Urinary bladder (tissue), 4 donors: ENCODE data around the gene IL25. TPM values are rescaled to one million over a fixed set of nuclear protein-coding genes. Genes with fewer than 3 reads are reported as not detected.

Experiments
- DNase-seq: peaks from one replicate; pipeline ENCODE4 v3.0.0-alpha.2; 2015; ENCODE audit errors: extremely low spot score
- H3K27ac ChIP-seq: one replicate; pipeline ENCODE4 v1.5.1; 2013; ENCODE audit warnings: low read depth, mild to moderate bottlenecking, moderate library complexity
- H3K36me3 ChIP-seq: one replicate; pipeline ENCODE4 v1.6.1; 2013; ENCODE audit warnings: mild to moderate bottlenecking, moderate library complexity; ENCODE audit not compliant: insufficient read depth
- H3K4me1 ChIP-seq: one replicate; pipeline ENCODE4 v1.6.1; 2013; ENCODE audit warnings: mild to moderate bottlenecking, moderate library complexity; ENCODE audit not compliant: insufficient read depth
- H3K4me3 ChIP-seq: one replicate; pipeline ENCODE4 v1.5.1; 2013; ENCODE audit warnings: low read depth, low read length
- WGBS: extraction: QIAGEN DNeasy Blood & Tissue Kit; methylation state at CpG from one replicate; pipeline ENCODE4 v1.1.7; 2013; 5-methylcytosine and 5-hydroxymethylcytosine counted together
- polyA plus RNA-seq: library from polyadenylated mRNA; stranded (reverse); fragments of 200-250 nt; gene quantifications from one replicate; pipeline ENCODE4 v1.2.3, GENCODE V29; 2013
- total RNA-seq: library from RNA; depleted of rRNA; stranded (reverse); fragments of >200 nt; gene quantifications from one replicate; pipeline ENCODE4 v1.2.3, GENCODE V29; 2014
- donor health status: healthy with polysubstance abuse.
- donor health status: healthy.

IL25 gene
- total and polyA plus RNA-seq, 2 donors, result not detected

DNA sequence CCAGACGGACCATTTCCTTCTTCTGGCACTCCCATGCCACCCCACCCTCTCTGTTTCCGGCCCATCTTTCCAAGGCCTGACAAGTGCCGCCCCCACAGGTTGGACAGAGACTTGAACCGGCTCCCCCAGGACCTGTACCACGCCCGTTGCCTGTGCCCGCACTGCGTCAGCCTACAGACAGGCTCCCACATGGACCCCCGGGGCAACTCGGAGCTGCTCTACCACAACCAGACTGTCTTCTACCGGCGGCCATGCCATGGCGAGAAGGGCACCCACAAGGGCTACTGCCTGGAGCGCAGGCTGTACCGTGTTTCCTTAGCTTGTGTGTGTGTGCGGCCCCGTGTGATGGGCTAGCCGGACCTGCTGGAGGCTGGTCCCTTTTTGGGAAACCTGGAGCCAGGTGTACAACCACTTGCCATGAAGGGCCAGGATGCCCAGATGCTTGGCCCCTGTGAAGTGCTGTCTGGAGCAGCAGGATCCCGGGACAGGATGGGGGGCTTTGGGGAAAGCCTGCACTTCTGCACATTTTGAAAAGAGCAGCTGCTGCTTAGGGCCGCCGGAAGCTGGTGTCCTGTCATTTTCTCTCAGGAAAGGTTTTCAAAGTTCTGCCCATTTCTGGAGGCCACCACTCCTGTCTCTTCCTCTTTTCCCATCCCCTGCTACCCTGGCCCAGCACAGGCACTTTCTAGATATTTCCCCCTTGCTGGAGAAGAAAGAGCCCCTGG, 3.1 kb downstream of the IL25 start:
- WGBS, result 88% methylated on average over 21 of the region's 21 CpGs

DNA sequence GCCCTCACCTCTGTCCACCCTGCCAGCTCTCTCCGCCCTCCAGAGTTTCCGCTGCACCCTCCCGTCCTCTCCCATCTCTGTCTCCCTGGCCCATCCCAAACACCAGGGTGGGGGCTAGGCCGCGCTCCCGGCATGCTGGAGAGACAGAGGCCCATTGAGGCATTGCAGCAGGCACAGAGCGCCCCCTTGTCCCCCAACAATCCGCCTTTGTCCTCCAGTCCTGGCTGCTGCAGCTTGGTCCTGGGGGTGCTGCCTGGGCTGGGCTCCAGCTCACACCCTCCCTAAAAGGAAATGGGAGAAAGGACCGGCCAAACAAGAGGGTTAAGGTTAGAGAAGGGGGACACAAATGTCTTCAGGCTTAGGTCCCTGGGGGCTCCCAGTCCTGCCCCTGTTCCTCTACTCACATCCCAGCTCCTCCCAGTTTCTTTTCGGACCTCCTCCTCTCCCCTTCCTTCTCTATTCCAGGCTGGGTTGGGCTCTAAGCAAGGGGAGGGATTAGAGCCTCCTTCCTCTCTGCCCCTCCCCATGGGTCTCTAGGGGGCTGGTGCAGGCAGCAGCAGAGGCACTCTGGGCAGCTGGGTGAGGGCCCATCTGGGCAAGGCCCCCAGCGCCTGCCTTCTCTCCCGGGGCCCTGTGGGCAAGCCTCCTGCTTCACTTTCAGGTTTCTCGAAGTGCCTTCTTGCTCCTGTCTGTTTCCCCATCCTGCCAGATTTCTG, 4.0 kb downstream of the IL25 start, which contains the start of gene CMTM5:
CMTM5 (plus strand) TSS at position 565 of the 716 bp plus-strand sequence. CDS start 206 bp downstream, outside the sequence.
- 32% methylated on average over 13 of the region's 13 CpGs for WGBS
- no peak for DNase-seq

More for the DNA sequence above, 3.1 kb downstream of the IL25 start:
- no peak overlapping the region for H3K4me3 ChIP-seq
- DNase-seq, result no peak
- no peak overlapping the region for H3K27ac ChIP-seq
- H3K4me1 ChIP-seq, result no peaks in the 10 kb centered on the region
- no peaks in the 10 kb centered on the region for H3K36me3 ChIP-seq

DNA sequence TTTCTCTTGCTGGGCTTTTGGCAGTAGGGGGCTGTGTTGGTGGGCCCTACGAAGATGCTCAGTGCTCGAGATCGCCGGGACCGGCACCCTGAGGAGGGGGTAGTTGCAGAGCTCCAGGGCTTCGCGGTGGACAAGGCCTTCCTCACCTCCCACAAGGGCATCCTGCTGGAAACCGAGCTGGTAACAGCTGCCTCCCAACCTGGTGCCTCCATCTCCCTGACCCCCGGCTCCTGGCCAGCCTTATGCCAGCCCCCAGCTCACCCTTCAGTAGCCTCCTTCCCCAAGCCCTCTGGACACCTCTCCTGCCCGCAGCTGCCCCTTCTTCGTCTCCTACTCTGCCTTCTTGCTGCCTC, 4.6 kb downstream of the IL25 start:
- Histone ChIP-seq H3K27ac (no peak overlapping the region), H3K4me1 (no peaks in the 10 kb centered on the region), H3K36me3 (no peaks in the 10 kb centered on the region), H3K4me3 (no peak overlapping the region)
- 44% methylated on average over 11 of the region's 11 CpGs for WGBS
- DNase-seq, result no peak

More for the DNA sequence above, 4.0 kb downstream of the IL25 start, which contains the start of gene CMTM5:
- no peak within 1 kb of the TSS for H3K27ac ChIP-seq
- H3K36me3 ChIP-seq, result no peaks in the 10 kb centered on the region
- no peaks in the 10 kb centered on the region for H3K4me1 ChIP-seq
- H3K4me3 ChIP-seq, result no peak within 1 kb of the TSS

DNA sequence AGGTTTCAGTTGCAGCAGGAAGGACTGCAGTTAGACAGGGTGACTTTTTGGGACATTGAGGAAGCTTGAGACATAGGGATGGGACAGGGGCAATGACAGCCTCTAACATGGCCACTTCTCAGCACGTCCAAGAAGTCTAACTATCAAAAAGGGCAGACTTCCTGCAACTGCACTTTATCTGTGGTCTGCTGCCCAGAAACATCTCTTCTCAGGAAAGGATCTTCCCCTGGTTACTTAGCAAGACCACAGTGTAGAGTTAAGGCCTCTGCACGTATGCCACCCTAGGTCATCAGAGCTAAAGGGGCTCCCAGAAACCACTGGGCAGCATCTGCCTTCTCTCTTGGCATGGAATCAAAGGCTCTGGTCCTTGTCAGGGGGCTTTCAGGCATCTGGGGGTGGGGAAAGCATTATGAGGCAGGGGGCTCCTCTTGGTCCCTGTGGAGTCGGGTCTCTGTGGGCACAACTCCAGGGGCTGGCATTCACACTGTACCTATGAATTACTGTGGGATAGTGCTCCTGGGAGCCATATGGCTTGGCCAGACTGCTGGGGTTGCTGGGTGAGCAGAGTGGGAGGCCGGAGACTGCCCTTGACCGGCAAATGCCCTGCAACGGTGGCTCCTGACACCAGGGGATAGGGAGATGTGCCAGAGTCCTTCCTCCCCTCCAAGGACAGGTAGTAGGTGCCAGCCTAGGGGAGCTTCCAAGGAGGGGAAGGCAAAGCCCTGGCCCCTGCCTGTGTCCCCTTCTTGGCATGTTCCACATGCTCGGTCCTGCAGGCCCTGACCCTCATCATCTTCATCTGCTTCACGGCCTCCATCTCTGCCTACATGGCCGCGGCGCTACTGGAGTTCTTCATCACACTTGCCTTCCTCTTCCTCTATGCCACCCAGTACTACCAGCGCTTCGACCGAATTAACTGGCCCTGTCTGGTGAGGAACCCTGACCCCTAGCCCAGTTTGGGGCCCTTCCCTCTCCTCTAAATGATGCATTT, 5.3 kb downstream of the IL25 start:
- DNase-seq, result no peak
- WGBS, result 88% methylated on average over 14 of the region's 14 CpGs
- Histone ChIP-seq H3K4me1 (no peaks in the 10 kb centered on the region), H3K36me3 (no peaks in the 10 kb centered on the region), H3K27ac (no peak overlapping the region), H3K4me3 (no peak overlapping the region)

DNA sequence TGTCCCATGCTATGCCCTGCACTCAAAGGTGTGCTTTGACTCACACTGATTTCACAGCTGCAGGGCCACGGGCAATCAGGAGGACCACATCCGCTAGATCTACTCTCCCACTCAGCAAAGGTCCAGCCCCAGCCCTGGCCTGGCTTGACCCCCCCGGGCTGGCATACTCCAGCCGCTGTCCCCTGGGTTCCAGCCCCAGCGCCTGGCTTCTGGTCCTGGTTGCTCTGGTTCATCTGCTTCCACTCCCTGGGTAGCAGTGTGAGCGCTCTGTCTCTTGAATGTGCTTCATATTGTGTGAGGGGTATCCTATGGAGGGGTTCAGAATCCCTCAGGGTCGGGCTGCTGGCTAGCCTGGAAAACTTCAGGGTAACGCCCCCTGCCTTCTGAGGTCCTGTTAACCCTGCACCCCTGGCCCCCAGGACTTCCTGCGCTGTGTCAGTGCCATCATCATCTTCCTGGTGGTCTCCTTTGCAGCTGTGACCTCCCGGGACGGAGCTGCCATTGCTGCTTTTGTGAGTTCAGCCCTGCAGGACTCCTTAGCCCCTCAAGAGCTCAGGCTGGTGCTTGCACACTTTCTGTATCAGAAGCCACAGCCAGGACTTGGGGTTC, 6.1 kb downstream of the IL25 start:
- no peaks in the 10 kb centered on the region for H3K36me3 ChIP-seq
- no peaks in the 10 kb centered on the region for H3K4me1 ChIP-seq
- no peak for DNase-seq
- H3K27ac ChIP-seq, result no peak overlapping the region
- 87% methylated on average over 11 of the region's 11 CpGs for WGBS
- H3K4me3 ChIP-seq, result no peak overlapping the region

DNA sequence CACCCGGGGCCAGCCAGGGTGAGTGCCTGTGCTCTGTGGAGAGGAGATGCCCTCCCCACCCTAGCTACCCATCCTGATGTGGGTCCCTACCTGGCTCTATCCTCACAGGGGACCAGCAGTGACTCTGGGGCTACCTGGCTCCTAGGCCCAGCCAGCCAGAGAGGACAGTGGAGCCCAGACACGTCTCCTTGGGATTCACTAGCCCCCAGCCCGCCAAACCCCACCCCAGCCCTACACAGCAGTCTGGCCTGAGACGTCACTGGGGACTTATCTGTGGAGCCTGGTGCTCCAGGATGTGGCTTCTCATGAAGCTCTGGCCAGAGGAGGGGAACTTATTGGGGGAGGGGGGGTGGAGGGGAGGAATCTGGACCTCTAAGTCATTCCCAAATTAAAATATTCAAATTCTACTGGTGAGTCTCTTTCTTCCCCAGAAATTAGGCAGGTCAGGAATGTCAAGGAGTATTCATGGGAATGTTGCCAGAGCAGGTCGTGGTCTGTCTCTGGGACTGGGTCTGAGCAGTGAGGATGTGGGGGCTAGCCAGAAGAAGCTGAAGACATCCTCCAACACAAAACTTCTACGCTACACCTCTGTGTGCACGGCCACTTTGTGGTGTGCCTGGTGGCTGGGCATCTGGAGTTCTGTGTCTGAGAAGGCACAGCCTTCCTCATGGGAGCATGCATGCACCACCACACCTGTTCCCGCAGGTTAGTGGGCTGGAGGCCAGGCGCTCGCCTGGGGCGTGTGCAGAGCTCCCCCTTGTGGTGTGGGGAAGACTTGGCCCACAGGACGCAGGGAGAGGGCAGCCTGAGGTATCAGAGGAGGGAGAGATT, 7.0 kb downstream of the IL25 start:
- Histone ChIP-seq H3K27ac (no peak overlapping the region), H3K36me3 (no peaks in the 10 kb centered on the region), H3K4me3 (no peak overlapping the region), H3K4me1 (no peaks in the 10 kb centered on the region)
- whole genome bisulfite sequencing, result 41% methylated on average over 12 of the region's 12 CpGs
- DNase-seq, result no peak

DNA sequence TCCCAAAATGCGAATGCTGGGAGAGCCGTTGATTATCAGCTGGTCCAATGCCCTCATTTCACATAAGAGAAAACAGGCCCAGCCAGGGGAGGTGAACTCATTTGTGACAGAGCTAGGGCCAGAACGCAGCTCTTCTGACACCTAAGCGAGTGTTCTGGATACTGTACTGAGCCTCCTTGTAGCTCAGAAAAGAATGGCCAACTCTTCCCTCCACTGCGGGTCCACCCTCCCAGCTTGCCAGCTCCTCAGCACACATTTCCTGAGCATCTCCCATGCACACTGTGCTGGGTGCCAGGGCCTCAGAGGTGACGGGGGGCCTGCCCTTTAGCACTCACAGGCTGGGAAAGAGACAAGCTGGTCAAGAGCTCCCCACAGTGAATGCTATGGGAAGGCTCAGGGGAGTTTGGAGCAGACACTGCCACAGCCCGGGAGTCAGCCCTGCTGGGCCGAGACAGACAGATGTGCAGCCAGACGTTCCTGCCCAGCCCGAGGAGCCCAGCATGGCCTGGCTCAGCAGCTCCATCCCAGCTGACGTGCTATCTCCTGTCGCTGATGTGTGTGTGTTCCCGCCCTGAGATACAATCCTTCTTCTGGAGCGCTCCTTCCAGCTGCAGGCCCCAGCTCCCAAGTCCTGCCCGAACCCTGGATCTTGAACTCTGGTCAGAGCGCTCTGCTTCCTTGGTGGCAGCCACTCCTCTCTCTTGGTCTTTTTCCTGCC, 7.7 kb downstream of the IL25 start:
- Histone ChIP-seq H3K4me3 (no peak overlapping the region), H3K36me3 (no peaks in the 10 kb centered on the region), H3K4me1 (no peaks in the 10 kb centered on the region), H3K27ac (no peak overlapping the region)
- no peak for DNase-seq
- WGBS, result 51% methylated on average over 16 of the region's 16 CpGs

DNA sequence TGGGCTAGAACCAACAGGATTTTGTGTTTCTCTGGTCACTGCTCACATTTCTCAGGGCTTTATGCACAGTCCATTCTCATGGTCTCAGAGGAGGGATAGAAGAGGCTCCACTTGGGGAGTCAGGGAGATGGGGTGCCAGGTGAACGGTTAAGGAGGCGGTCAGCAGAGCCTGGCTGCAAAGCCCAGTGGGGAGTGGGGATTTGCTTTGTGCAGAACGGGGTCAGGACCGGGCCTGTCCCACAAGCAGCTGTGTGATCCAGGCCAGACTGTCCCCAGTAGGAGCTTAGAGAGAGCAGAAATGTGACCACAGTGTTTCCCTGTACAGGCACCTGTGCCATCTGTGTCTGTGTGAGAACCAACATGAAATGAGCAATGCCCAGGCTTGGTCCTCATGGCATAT, 8.4 kb downstream of the IL25 start:
- Histone ChIP-seq H3K36me3 (no peaks in the 10 kb centered on the region), H3K27ac (no peak overlapping the region), H3K4me1 (no peaks in the 10 kb centered on the region), H3K4me3 (no peak overlapping the region)
- DNase-seq, result no peak
- 77% methylated on average over 4 of the region's 4 CpGs for WGBS

DNA sequence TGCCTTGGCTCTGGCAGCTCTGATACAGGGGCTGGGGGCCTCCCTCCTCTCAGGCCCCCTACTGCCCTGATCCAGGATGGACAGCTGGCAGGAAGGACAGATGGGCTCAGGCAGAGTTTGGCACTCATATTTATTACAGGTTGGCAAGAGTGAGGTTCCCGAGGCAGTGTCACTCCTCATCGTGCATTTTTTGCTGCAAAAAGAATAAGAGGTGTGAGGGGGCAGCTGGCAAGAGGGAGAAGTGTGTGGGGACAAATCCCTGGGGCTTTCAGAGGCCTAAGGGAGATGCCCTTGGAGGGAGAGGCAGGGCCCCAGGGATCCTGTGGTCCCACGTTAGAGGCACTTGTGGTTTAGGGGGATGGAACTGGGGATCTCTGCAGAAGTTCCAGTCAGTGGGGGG, 9.3 kb downstream of the IL25 start:
- Histone ChIP-seq H3K27ac (no peak overlapping the region), H3K4me3 (no peak overlapping the region), H3K4me1 (no peaks in the 10 kb centered on the region), H3K36me3 (no peaks in the 10 kb centered on the region)
- WGBS, result 60% methylated on average over 3 of the region's 3 CpGs
- DNase-seq, result no peak

DNA sequence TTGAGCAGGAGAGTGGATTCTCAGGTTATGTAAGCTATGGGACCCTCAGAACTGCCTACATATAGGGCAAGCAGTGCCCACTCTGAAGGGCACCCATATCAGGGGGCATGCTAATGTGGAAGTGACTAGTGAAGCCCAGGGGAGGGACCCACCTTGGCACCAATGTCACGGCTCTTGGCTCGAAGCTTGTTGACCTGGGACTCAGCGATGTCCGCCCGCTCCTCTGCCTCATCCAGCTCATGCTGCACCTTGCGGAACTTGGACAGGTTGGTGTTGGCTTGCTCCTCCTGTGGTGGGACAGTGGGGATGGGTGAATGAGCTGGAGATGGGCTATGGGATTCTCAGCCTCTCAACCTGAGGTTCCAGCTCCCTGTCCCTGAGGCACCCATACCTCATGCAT, 9.7 kb downstream of the IL25 start:
- Histone ChIP-seq H3K27ac (no peak overlapping the region), H3K36me3 (no peaks in the 10 kb centered on the region)

DNA sequence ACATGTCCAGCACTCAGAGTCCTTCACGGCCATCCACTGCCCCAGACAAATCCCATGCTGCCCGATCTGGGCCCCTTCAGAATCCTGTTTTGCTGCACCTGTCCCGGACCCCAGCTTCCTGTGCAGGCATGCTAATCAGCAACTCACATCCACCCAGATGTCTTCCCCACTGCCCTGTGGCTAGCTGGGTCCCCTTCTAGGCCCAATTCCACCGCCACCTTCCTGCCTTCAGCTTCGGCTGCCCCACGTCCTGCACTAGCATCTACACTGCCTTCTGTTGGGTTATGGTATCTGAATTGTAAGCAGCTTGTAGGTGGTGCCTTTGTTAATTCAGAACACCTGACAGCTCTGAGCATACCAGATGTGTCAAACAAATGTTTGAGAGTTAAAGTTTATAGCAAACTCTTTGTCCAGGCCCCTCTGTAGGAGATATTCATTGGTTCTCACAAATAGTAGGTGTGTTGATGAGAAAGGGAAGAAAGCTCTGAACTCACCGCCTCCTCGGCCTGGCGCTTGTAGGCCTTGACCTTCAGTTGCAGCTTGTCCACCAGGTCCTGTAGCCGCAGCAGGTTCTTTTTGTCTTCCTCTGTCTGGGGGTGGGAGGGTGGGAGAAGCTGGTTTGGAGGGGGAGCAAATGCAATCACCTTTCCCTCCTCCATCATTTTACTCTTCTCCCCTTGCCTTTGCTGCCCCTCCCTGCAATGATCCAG, 10.3 kb downstream of the IL25 start:
- Histone ChIP-seq H3K4me3 (no peak overlapping the region), H3K4me1 (no peaks in the 10 kb centered on the region), H3K36me3 (no peaks in the 10 kb centered on the region), H3K27ac (no peak overlapping the region)
- DNase-seq, result no peak
- 78% methylated on average over 10 of the region's 10 CpGs for WGBS

More for the DNA sequence above, 9.7 kb downstream of the IL25 start:
- no peak overlapping the region for H3K4me3 ChIP-seq
- 96% methylated on average over 6 of the region's 6 CpGs for WGBS
- no peak for DNase-seq
- H3K4me1 ChIP-seq, result no peaks in the 10 kb centered on the region
